ENCODE data around the gene GDI1. TPM values are rescaled to one million over a fixed set of nuclear protein-coding genes. Genes with fewer than 3 reads are reported as not detected.

Gene GDI1
- total RNA-seq, 1 donor from 2014 or later, result 152 TPM

GRCh38 chrX:154443479-154443910 is 6.5 kb downstream of the GDI1 start:
- no peaks in the 10 kb centered on the region for H3K9me3 Mint-ChIP-seq (ENCODE audit: low read depth)
- peaks cover 6% of the 10 kb centered on the region for H3K36me3 Mint-ChIP-seq (ENCODE audit: low read depth)
- H3K27ac Mint-ChIP-seq (ENCODE audit: unreplicated experiment), result peak overlapping the region; percentile 95
- H3K4me3 Mint-ChIP-seq (ENCODE audit: unreplicated experiment), result peak overlapping the region; percentile 69
- TF ChIP-seq CTCF (IDR thresholded peaks at IDR 0.05), result no peak
- DNase-seq (ENCODE audit: low spot score), result no peak
- no peaks in the 10 kb centered on the region for H3K27me3 Mint-ChIP-seq (ENCODE audit: low read depth)
- peaks cover 18% of the 10 kb centered on the region for H3K4me1 Mint-ChIP-seq (ENCODE audit: low read depth)

DNA sequence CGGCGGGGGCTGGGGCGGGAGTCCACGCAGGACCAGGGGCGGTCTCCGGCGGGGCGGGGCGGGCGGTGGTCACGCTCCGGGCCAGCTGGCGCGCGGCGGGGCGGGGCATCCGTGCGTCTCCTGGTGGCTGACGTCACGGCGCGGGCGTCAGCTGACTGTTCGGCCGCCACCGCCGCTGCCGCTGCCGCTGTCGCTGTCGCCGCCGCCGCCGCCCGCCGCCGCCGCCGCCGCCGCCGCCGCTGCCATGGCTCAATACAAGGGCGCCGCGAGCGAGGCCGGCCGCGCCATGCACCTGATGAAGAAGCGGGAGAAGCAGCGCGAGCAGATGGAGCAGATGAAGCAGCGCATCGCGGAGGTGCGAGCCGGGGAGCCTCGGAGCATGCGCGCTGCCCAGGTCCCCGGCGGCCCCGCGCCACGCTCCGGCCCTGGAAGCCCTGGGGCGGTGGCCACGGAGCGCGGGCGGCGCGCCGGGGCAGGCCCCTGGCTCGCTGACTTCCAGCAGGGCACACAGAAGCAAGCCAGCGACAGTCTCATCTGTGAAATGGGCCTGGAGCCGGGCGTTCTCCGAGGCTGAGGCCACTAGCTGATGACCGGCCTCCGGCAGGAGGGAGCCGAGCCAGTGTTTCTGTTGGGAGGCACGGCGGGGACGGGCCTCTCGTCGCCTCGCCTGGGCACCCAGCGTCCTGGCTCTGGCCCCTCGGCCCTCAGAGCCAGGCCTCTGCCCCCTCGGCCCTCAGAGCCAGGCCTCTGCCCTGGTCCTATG is 7.2 kb downstream of the GDI1 start, which contains the start of gene FAM50A:
Gene FAM50A, plus strand, starts transcription at position 150 of the 763 bp plus-strand sequence. Its CDS starts 95 bp downstream, at position 245.
- Mint-ChIP-seq H3K27ac (ENCODE audit: unreplicated experiment) (peak within 1 kb of the TSS; percentile 95), H3K9me3 (ENCODE audit: low read depth) (no peaks in the 10 kb centered on the region), H3K27me3 (ENCODE audit: low read depth) (no peaks in the 10 kb centered on the region), H3K4me1 (ENCODE audit: low read depth) (peaks cover 14% of the 10 kb centered on the region), H3K4me3 (ENCODE audit: unreplicated experiment) (peak within 1 kb of the TSS; percentile 69), H3K36me3 (ENCODE audit: low read depth) (peaks cover 7% of the 10 kb centered on the region)
- no peak for TF ChIP-seq CTCF (IDR thresholded peaks at IDR 0.05)
- DNase-seq (ENCODE audit: low spot score), result peak; percentile 75

DNA sequence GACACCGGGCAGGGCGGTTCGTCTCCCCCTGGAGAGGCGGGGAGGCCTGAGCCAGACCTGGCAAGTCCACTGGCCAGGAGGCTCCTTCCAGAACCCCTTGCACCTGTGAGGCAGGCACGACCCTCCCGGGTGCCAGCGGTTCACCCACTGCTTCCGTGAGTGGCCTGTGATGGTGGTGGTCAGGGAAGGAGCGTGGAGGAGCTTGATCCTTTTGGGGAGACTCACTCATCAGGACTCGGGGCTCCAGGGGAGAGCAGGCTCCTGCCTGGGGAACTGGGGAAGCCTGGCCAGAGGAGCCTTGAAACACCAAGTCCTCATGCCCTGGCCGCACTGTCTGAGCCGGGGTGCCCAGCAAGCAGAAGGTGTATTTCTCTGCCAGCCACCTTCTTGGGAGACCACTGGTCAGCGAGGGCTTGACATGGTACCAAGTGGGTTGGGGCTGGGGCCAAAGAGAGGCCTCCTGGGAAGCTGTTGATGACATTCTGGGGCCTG is 7.8 kb downstream of the GDI1 start:
- TF ChIP-seq CTCF (IDR thresholded peaks at IDR 0.05), result no peak
- no peaks in the 10 kb centered on the region for H3K27me3 Mint-ChIP-seq (ENCODE audit: low read depth)
- no peaks in the 10 kb centered on the region for H3K9me3 Mint-ChIP-seq (ENCODE audit: low read depth)
- peaks cover 7% of the 10 kb centered on the region for H3K36me3 Mint-ChIP-seq (ENCODE audit: low read depth)
- peak overlapping the region; percentile 62 for H3K4me3 Mint-ChIP-seq (ENCODE audit: unreplicated experiment)
- H3K27ac Mint-ChIP-seq (ENCODE audit: unreplicated experiment), result peak overlapping the region; percentile 61
- peak; percentile 88 for DNase-seq (ENCODE audit: low spot score)
- H3K4me1 Mint-ChIP-seq (ENCODE audit: low read depth), result peaks cover 14% of the 10 kb centered on the region

- Mint-ChIP-seq H3K27ac (ENCODE audit: unreplicated experiment) (no peak overlapping the region), H3K4me3 (ENCODE audit: unreplicated experiment) (no peak overlapping the region), H3K36me3 (ENCODE audit: low read depth) (peaks cover 7% of the 10 kb centered on the region), H3K9me3 (ENCODE audit: low read depth) (no peaks in the 10 kb centered on the region), H3K4me1 (ENCODE audit: low read depth) (peaks cover 14% of the 10 kb centered on the region), H3K27me3 (ENCODE audit: low read depth) (no peaks in the 10 kb centered on the region)
- no peak for DNase-seq (ENCODE audit: low spot score)
- TF ChIP-seq CTCF (IDR thresholded peaks at IDR 0.05), result no peak
Measured at GRCh38 chrX:154445776-154446175, 8.8 kb downstream of the GDI1 start.

DNA sequence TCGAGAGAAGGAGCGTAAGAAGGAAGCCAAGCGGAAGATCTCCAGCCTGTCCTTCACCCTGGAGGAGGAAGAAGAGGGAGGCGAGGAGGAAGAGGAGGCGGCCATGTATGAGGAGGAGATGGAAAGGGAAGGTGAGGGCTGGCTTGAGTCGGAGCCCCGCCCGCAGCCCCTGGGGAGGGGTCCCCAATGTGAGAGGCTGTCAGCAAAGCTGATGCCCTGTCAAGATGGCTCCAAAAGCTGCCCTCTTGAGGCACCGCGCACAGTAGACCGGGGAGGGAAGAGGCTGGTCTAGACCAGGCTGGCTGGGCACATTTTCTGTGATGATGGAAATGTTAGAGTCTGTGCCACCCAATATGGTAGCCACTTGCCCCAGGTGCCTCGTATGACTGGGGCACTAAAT is 9.5 kb downstream of the GDI1 start:
- H3K4me1 Mint-ChIP-seq (ENCODE audit: low read depth), result peaks cover 14% of the 10 kb centered on the region
- no peak for DNase-seq (ENCODE audit: low spot score)
- H3K27me3 Mint-ChIP-seq (ENCODE audit: low read depth), result no peaks in the 10 kb centered on the region
- no peak for TF ChIP-seq CTCF (IDR thresholded peaks at IDR 0.05)
- H3K36me3 Mint-ChIP-seq (ENCODE audit: low read depth), result peaks cover 7% of the 10 kb centered on the region
- no peak overlapping the region for H3K27ac Mint-ChIP-seq (ENCODE audit: unreplicated experiment)
- no peaks in the 10 kb centered on the region for H3K9me3 Mint-ChIP-seq (ENCODE audit: low read depth)
- no peak overlapping the region for H3K4me3 Mint-ChIP-seq (ENCODE audit: unreplicated experiment)

All from chondrocyte (in vitro differentiated cells).